ENCODE measurements around the gene CYP4A11.

DNA sequence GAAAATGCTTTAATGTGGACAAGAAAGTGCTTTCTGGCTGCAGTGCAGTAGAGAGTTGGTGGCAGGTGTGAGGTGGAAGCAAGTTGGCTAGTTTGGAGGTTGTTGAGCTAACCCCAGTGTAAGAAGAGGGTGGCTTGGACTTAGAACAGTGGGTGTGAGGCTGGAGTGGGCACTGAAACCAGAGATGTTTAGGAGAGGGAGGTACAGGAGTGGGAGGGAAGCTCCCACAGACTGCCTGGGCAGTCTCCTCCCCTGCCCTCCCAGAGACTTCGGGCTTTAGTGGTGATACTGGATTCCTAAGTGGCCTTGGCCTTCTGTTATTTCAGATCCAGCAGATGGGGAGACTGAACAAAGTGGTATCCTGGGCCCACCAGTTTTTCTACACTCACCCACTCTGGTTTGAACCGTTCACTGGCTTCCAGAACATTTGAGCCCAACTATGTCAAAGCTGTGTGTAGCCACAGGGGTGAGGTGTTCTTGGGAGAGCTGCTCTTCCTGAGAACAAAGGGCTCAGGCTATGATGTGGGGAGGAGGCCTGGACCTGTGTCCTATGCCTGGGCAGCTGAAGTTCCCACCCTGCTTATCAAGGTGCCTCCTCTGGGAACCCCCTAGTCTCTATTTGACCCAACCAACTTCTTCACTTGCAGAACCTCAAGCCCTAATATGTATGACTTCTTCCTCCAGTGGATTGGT is 19.9 kb upstream of the CYP4A11 start:
- TF ChIP-seq, protein P1, sequence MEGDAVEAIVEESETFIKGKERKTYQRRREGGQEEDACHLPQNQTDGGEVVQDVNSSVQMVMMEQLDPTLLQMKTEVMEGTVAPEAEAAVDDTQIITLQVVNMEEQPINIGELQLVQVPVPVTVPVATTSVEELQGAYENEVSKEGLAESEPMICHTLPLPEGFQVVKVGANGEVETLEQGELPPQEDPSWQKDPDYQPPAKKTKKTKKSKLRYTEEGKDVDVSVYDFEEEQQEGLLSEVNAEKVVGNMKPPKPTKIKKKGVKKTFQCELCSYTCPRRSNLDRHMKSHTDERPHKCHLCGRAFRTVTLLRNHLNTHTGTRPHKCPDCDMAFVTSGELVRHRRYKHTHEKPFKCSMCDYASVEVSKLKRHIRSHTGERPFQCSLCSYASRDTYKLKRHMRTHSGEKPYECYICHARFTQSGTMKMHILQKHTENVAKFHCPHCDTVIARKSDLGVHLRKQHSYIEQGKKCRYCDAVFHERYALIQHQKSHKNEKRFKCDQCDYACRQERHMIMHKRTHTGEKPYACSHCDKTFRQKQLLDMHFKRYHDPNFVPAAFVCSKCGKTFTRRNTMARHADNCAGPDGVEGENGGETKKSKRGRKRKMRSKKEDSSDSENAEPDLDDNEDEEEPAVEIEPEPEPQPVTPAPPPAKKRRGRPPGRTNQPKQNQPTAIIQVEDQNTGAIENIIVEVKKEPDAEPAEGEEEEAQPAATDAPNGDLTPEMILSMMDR (conservative IDR thresholded peaks at IDR 0.05; ENCODE audit: low read length) = no peak
- no peak for TF ChIP-seq EZH2phosphoT487 (IDR thresholded peaks at IDR 0.05; ENCODE audit: borderline replicate concordance)
